SU-DHL-6 (cell line): ENCODE measurements around the gene ALDH1A1.

Experiments used
- CTCF ChIP-seq: fragments of 200-600 bp; sonication (generic); IDR thresholded peaks from one replicate; pipeline ENCODE4 v1.5.1; 2017; ENCODE audit warnings: antibody characterized with exemption, mild to moderate bottlenecking, low read length, moderate library complexity; ENCODE audit not compliant: insufficient read depth, poor library complexity, severe bottlenecking
- EZH2phosphoT487 ChIP-seq: fragments of 200-600 bp; sonication (generic), shearing (Covaris generic); conservative IDR thresholded peaks from 2 replicates; pipeline ENCODE4 v1.6.1; 2018; ENCODE audit warnings: mild to moderate bottlenecking, antibody characterized with exemption, low read length, moderate library complexity, mixed read lengths

DNA sequence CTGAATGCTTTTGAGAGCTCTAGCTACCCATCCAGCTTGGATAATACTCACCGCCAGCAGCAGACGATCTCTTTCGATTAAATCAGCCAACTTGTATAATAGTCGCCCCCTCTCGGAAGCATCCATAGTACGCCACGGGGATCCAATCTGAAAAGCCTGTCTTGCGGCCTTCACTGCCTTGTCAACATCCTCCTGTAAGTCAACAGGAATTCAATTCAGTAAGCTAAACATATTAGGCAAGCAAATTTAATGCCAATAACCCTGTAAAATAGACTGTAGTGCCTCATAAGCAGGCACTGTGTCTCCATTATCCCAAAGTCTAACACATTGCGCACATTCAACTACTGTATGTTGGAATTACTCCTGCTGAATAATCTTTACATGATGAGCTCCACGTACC, 22.0 kb downstream of the ALDH1A1 start:
- TF ChIP-seq EZH2phosphoT487 (no peak), CTCF (no peak)
